Activated CD8-positive, alpha-beta memory T cell treated with anti-CD3 and anti-CD28 coated beads for 48 hours (primary cell): ENCODE measurements around the gene DYSF.
A peak's percentile ranks its signal among the peaks of the same experiment; 100 is the strongest.

Source experiments
- DNase-seq, 3 experiments: peaks; one replicate each; pipeline ENCODE4 v3.0.0-alpha.2; 2020; ENCODE audit warnings: low read depth in 2 of 3, low spot score in 2 of 3

The DYSF gene

GRCh38 chr2:71498261-71498701 is 44.9 kb downstream of the DYSF start:
- DNase-seq, result no peak

- DNase-seq, result no peak
Observed at GRCh38 chr2:71499691-71500090, 46.3 kb downstream of the DYSF start.

GRCh38 chr2:71500426-71501079 is 47.2 kb downstream of the DYSF start:
- DNase-seq, result no peak

GRCh38 chr2:71502941-71503738 is 49.8 kb downstream of the DYSF start:
- DNase-seq, result no peak

GRCh38 chr2:71503837-71504236 is 50.5 kb downstream of the DYSF start:
- DNase-seq, result no peak

- DNase-seq, result no peak
Observed at GRCh38 chr2:71504611-71505010, 51.2 kb downstream of the DYSF start.

GRCh38 chr2:71505086-71505769 is 51.9 kb downstream of the DYSF start:
- DNase-seq, result no peak

GRCh38 chr2:71505770-71506140 is 52.4 kb downstream of the DYSF start:
- no peak for DNase-seq

- no peak for DNase-seq
Observed at GRCh38 chr2:71506222-71507153, 53.1 kb downstream of the DYSF start.

GRCh38 chr2:71507476-71507875 is 54.1 kb downstream of the DYSF start:
- no peak for DNase-seq

- peak; percentile 16 to 49 (median 45) for DNase-seq
Observed at GRCh38 chr2:71510196-71510807, 56.9 kb downstream of the DYSF start.

GRCh38 chr2:71510938-71511337 is 57.6 kb downstream of the DYSF start:
- no peak for DNase-seq

GRCh38 chr2:71511776-71512175 is 58.4 kb downstream of the DYSF start:
- DNase-seq, result no peak

GRCh38 chr2:71512386-71512785 is 59.0 kb downstream of the DYSF start:
- no peak for DNase-seq

GRCh38 chr2:71513096-71513495 is 59.7 kb downstream of the DYSF start:
- no peak for DNase-seq

GRCh38 chr2:71513721-71514120 is 60.4 kb downstream of the DYSF start:
- no peak for DNase-seq

GRCh38 chr2:71516253-71516888 is 63.0 kb downstream of the DYSF start:
- no peak for DNase-seq

GRCh38 chr2:71517851-71518250 is 64.5 kb downstream of the DYSF start:
- DNase-seq, result no peak

- no peak for DNase-seq
Observed at GRCh38 chr2:71521436-71521950, 68.1 kb downstream of the DYSF start.

GRCh38 chr2:71524476-71524875 is 71.1 kb downstream of the DYSF start:
- DNase-seq, result no peak
